ENCODE measurements around the gene EGFR.

DNA sequence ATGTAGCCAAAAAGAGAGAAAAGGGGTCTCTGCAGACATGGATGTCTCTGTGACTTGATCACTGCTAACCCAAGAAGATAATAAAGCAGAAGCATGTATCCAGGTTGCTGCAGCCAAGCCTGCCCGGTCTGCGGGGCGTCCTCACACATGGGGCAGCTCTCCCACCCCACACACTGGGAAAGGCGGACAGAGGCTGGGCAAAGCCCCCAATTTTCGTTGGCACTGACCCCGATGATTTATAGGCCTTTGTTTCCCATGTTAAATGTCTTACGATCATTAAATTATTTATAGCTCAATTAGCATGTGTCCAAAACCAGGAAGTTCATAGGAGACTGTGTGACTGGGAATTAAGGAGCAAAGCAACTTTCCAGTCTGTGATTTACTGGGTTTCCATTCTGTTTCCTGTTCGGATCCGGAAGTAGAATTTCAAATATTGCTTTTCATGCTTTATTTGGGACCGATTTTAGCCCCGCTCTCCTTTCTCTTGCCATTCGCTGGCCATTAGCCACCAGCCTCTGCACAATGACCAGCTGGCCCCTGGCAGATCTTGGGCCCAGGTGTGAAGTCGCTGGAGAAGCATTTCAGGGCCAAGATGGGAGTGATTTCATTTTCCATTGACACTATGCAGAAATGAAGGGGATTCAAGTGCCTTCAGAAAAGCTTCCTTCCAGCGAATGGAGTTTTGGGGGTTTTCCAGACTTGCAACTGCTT is 91.6 kb downstream of the EGFR start:
- no peak for TF ChIP-seq POLR2A (IDR thresholded peaks at IDR 0.05)
- TF ChIP-seq CTCF (IDR thresholded peaks at IDR 0.05) = no peak
